Astrocyte of the hippocampus (primary cell): ENCODE data around the gene IRF2.

Source experiments
- DNase-seq: peaks from one replicate; pipeline ENCODE4 v3.0.0; 2011; ENCODE audit warnings: low read depth, low spot score

Gene IRF2

GRCh38 chr4:184474263-184475095 is at the start of gene IRF2:
Gene IRF2, minus strand, starts transcription at chr4:184474550. Its CDS starts 45,486 bp downstream, at chr4:184429064.
- DNase-seq: peak; percentile 99

GRCh38 chr4:184515606-184516005 is 41.3 kb upstream of the IRF2 start:
- DNase-seq: no peak

GRCh38 chr4:184514121-184514988 is 40.0 kb upstream of the IRF2 start:
- peak; percentile 89 for DNase-seq

- no peak for DNase-seq
These were observed 39.4 kb upstream of the IRF2 start for GRCh38 chr4:184513802-184514120.

- DNase-seq: no peak
These were observed 36.8 kb upstream of the IRF2 start for GRCh38 chr4:184511156-184511555.

- no peak for DNase-seq
These were observed 36.1 kb upstream of the IRF2 start for GRCh38 chr4:184510401-184510800.

- DNase-seq: no peak
These were observed 32.3 kb upstream of the IRF2 start for GRCh38 chr4:184506527-184507121.

GRCh38 chr4:184504385-184504784 is 30.0 kb upstream of the IRF2 start:
- DNase-seq: no peak

GRCh38 chr4:184503869-184504300 is 29.5 kb upstream of the IRF2 start:
- DNase-seq: no peak

GRCh38 chr4:184500748-184501589 is 26.6 kb upstream of the IRF2 start:
- no peak for DNase-seq

- DNase-seq: no peak
These were observed 25.6 kb upstream of the IRF2 start for GRCh38 chr4:184499996-184500395.

GRCh38 chr4:184498598-184498997 is 24.2 kb upstream of the IRF2 start:
- no peak for DNase-seq

- DNase-seq: no peak
These were observed 15.4 kb upstream of the IRF2 start for GRCh38 chr4:184489771-184490170.

GRCh38 chr4:184487503-184487902 is 13.2 kb upstream of the IRF2 start:
- DNase-seq: no peak

- no peak for DNase-seq
These were observed 10.9 kb upstream of the IRF2 start for GRCh38 chr4:184485279-184485678.

GRCh38 chr4:184481544-184481943 is 7.2 kb upstream of the IRF2 start:
- DNase-seq: no peak

- no peak for DNase-seq
These were observed 5.2 kb upstream of the IRF2 start for GRCh38 chr4:184479516-184479950.

GRCh38 chr4:184477201-184477999 is 3.0 kb upstream of the IRF2 start:
- no peak for DNase-seq

GRCh38 chr4:184476695-184477094 is 2.3 kb upstream of the IRF2 start:
- DNase-seq: no peak

GRCh38 chr4:184475498-184475897 is 1.1 kb upstream of the IRF2 start:
- DNase-seq: no peak

- DNase-seq: peak; percentile 63
These were observed 729 bp upstream of the IRF2 start for GRCh38 chr4:184475096-184475461.
